Ascending aorta (tissue), 2 donors: ENCODE data around the gene GALNT16. TPM values are rescaled to one million over a fixed set of nuclear protein-coding genes. Genes with fewer than 3 reads are reported as not detected.

Source experiments
- DNase-seq, 2 donors: peaks; one replicate each; pipeline ENCODE4 v3.0.0-alpha.2; 2019; ENCODE audit warnings: low spot score in 2 of 2
- H3K27ac ChIP-seq, 2 donors: fragments of 200-600 bp; sonication (generic); one replicate each; pipeline ENCODE4 v1.5.1; 2016 to 2017; ENCODE audit warnings: mild to moderate bottlenecking in 1 of 2
- H3K27me3 ChIP-seq: fragments of 200-600 bp; sonication (generic); one replicate; pipeline ENCODE4 v1.5.1; 2017
- H3K36me3 ChIP-seq, 2 donors: fragments of 200-600 bp; sonication (generic); one replicate each; pipeline ENCODE4 v1.5.1; 2016
- H3K4me1 ChIP-seq, 2 donors: fragments of 200-600 bp; sonication (generic); one replicate each; pipeline ENCODE4 v1.5.1; 2016 to 2017; ENCODE audit warnings: mild to moderate bottlenecking in 1 of 2
- H3K4me3 ChIP-seq, 2 donors: fragments of 200-600 bp; sonication (generic); one replicate each; pipeline ENCODE4 v1.5.1; 2016 to 2017; ENCODE audit warnings: mild to moderate bottlenecking in 1 of 2
- H3K9me3 ChIP-seq, 2 donors: fragments of 200-600 bp; sonication (generic); one replicate each; pipeline ENCODE4 v1.5.1; 2016
- intact Hi-C: fragments of 100-400 bp; cut with DNase I; formaldehyde crosslinking; loops from one replicate; pipeline ENCODE4 v1.15.1; 2023
- total RNA-seq: library from RNA; depleted of rRNA; stranded (reverse); fragments of >200 nt; gene quantifications from one replicate; pipeline ENCODE4 v1.1.0, GENCODE V29; 2016
- TF ChIP-seq, protein P1 (sequence below), 3 experiments: fragments of 200-600 bp in 2 of 3; fragments of 450-650 bp in 1 of 3; sonication (generic) in 2 of 3; IDR thresholded peaks; one replicate each; pipeline ENCODE4 v1.5.1; 2016 to 2019; ENCODE audit warnings: antibody characterized with exemption in 3 of 3, mild to moderate bottlenecking in 1 of 3, moderate library complexity in 1 of 3

GALNT16 gene
- total RNA-seq, 1 donor from 2014 or later, result 38.0 TPM

DNA sequence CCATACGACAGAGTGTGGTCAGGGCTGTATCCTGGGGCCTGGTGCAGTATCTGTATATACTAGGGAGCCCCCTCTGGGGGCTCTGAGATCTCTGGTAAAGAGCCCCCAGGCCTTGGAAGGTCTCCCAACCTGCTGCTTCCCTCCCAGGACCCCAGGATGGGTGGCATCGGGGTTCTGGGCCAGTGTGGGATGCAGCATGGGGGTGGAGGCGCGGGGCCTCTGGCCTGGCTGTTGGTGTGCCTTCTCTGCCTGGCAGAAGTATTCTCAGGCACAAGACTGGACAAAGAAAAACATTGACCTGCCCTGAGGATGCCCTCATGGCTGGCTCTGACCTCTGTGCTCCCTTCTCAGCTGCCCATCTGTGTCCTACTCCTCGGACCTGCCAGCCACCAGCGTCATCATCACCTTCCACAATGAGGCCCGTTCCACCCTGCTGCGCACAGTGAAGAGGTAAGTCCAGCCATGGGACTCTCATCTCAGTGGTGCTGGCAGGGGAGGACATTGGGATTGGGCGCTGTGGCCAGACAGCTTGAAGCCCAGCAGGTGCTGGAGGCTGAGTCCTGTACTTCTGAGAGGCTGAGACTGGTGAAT lies 64.5 kb downstream of the GALNT16 start:
- intact Hi-C loops, result no loop called here
- Histone ChIP-seq H3K36me3 (no peaks in the 10 kb centered on the region), H3K27me3 (no peaks in the 10 kb centered on the region), H3K27ac (no peak overlapping the region), H3K4me3 (no peak overlapping the region), H3K4me1 (no peaks in the 10 kb centered on the region), H3K9me3 (no peaks in the 10 kb centered on the region)
- TF ChIP-seq, protein P1, sequence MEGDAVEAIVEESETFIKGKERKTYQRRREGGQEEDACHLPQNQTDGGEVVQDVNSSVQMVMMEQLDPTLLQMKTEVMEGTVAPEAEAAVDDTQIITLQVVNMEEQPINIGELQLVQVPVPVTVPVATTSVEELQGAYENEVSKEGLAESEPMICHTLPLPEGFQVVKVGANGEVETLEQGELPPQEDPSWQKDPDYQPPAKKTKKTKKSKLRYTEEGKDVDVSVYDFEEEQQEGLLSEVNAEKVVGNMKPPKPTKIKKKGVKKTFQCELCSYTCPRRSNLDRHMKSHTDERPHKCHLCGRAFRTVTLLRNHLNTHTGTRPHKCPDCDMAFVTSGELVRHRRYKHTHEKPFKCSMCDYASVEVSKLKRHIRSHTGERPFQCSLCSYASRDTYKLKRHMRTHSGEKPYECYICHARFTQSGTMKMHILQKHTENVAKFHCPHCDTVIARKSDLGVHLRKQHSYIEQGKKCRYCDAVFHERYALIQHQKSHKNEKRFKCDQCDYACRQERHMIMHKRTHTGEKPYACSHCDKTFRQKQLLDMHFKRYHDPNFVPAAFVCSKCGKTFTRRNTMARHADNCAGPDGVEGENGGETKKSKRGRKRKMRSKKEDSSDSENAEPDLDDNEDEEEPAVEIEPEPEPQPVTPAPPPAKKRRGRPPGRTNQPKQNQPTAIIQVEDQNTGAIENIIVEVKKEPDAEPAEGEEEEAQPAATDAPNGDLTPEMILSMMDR (IDR thresholded peaks at IDR 0.05), result no peak
- DNase-seq, result peak in 1 of 2 donors; percentile 41

DNA sequence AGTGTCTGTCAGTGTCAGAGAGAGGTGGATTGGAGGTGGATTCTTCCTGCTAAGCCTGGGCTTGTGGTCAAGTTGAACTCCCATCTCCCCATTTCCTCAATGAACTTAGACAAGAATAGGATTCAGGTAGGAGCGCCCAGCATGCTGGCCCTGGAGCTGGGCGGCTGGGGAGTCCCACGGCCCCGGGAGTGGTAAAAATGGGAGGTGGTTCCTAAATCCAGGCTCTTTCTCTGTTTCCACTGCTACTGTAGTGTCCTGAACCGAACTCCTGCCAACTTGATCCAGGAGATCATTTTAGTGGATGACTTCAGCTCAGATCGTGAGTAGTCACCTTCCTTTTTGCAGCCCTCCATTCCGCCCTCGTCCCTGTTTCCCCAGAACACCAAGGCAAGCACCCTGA lies 65.1 kb downstream of the GALNT16 start:
- no peaks in the 10 kb centered on the region for H3K9me3 ChIP-seq
- H3K27ac ChIP-seq, result no peak overlapping the region
- peak in 1 of 2 donors; percentile 50 for DNase-seq
- no peaks in the 10 kb centered on the region for H3K4me1 ChIP-seq
- TF ChIP-seq, protein P1 (IDR thresholded peaks at IDR 0.05), result no peak
- H3K27me3 ChIP-seq, result no peaks in the 10 kb centered on the region
- no peak overlapping the region for H3K4me3 ChIP-seq
- no peaks in the 10 kb centered on the region for H3K36me3 ChIP-seq
- intact Hi-C loops, result no loop called here

DNA sequence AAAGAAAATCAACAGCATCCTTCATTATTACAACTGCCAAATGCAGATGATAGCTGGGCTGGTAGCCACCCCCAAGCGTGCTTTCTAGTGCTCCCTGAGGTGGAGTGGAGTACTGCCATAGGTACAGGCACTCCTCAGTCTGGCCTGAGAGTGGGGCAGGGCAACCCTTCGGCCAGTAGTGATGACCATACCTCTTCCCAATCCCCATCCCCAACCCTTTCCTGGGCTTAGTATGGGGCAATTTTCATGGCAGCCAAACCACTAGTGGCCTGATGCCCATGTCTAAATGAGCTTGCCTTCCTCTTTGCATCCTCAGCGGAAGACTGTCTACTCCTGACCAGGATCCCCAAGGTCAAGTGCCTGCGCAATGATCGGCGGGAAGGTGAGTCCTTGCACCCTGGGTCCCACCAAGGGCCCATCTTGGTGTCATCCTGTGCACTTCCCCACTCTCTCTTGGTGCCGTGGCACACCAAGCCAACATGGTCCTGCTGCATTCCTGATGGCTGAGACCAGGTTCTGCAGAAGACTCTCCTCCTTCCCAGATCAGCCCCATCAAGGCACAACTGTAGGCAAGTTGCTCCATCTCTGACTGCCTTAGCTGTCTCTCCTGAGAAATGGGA lies 65.8 kb downstream of the GALNT16 start:
- H3K4me1 ChIP-seq, result no peaks in the 10 kb centered on the region
- H3K4me3 ChIP-seq, result no peak overlapping the region
- no peaks in the 10 kb centered on the region for H3K36me3 ChIP-seq
- H3K27me3 ChIP-seq, result no peaks in the 10 kb centered on the region
- no peaks in the 10 kb centered on the region for H3K9me3 ChIP-seq
- TF ChIP-seq, protein P1 (IDR thresholded peaks at IDR 0.05), result no peak
- no peak overlapping the region for H3K27ac ChIP-seq
- DNase-seq, result peak in 1 of 2 donors; percentile 46
- intact Hi-C loops, result no loop called here

DNA sequence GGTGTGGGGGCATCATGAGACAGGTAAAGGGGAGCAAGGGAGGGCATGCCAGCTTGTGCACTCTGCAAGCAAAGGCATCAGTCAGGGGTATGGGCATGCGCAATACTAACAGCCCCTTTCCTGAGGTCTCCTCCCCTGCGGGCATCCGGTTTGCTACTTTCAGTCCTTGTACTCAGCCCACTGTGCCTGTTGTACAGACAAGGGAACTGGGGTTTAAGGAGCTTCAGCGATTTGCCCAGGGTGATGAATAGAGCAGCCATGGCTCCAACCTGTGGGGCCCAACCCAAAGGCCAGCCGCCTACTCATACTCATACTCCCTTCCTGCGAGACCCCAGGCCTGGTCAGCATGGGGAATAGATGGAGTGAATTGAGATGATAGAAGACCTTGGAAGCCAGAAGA lies 66.7 kb downstream of the GALNT16 start:
- no peaks in the 10 kb centered on the region for H3K36me3 ChIP-seq
- no peaks in the 10 kb centered on the region for H3K9me3 ChIP-seq
- H3K4me1 ChIP-seq, result no peaks in the 10 kb centered on the region
- no peak overlapping the region for H3K27ac ChIP-seq
- peak in 1 of 2 donors; percentile 51 for DNase-seq
- TF ChIP-seq, protein P1 (IDR thresholded peaks at IDR 0.05), result no peak
- no peak overlapping the region for H3K4me3 ChIP-seq
- intact Hi-C loops, result no loop called here
- no peaks in the 10 kb centered on the region for H3K27me3 ChIP-seq

DNA sequence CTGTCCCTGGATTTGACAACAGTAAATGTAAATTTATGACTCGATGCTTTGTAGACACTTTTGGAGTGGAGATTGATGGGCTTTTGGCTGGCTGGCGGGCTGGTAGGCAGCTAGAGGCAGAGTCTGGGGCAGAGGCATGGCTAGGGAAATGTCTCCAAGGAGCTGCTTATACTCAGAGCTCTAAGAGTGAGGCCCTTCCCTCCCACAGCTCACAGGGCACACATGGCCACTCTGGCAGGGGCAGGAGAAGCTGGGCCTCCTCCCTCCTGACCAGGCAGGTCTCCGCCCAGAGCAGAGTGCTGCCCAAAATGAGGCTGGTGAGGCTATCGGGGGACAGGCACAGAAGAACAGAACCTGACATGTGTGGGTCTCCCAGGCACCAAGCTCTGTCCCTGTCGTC lies 67.5 kb downstream of the GALNT16 start:
- Histone ChIP-seq H3K36me3 (no peaks in the 10 kb centered on the region), H3K9me3 (no peaks in the 10 kb centered on the region), H3K4me1 (no peaks in the 10 kb centered on the region), H3K27ac (no peak overlapping the region), H3K27me3 (no peaks in the 10 kb centered on the region), H3K4me3 (no peak overlapping the region)
- peak in 1 of 2 donors; percentile 41 for DNase-seq
- intact Hi-C loops, result no loop called here
- TF ChIP-seq, protein P1 (IDR thresholded peaks at IDR 0.05), result no peak
